Smooth muscle cell (in vitro differentiated cells): ENCODE data around the gene HES2. TPM values are rescaled to one million over a fixed set of nuclear protein-coding genes. Genes with fewer than 3 reads are reported as not detected.

ENCODE experiments used
- DNase-seq: peaks from one replicate; lab custom pipeline; 2025; ENCODE audit not compliant: unreplicated experiment; lab: John Stamatoyannopoulos, UW
- H2AFZ ChIP-seq: fragments of 200-600 bp; sonication (generic); 2 replicates; pipeline ENCODE4 v1.6.0; 2016; ENCODE audit warnings: antibody characterized with exemption, low read depth, mild to moderate bottlenecking
- H3F3A ChIP-seq: fragments of 200-600 bp; sonication (generic); 2 replicates; pipeline ENCODE4 v1.6.0; 2017; ENCODE audit warnings: antibody characterized with exemption, low read depth
- H3K27ac ChIP-seq: fragments of 200-600 bp; sonication (generic); 2 replicates; pipeline ENCODE4 v1.5.1; 2016; ENCODE audit warnings: low read depth, mild to moderate bottlenecking
- H3K27me3 ChIP-seq: fragments of 200-600 bp; sonication (generic); 2 replicates; pipeline ENCODE4 v1.6.1; 2016; ENCODE audit warnings: low read depth, mild to moderate bottlenecking
- H3K36me3 ChIP-seq: fragments of 200-600 bp; sonication (generic); 2 replicates; pipeline ENCODE4 v1.5.1; 2016; ENCODE audit warnings: low read depth
- H3K4me1 ChIP-seq: fragments of 200-600 bp; sonication (generic); 2 replicates; pipeline ENCODE4 v1.5.1; 2016; ENCODE audit warnings: low read depth
- H3K4me2 ChIP-seq: fragments of 200-600 bp; sonication (generic); 2 replicates; pipeline ENCODE4 v1.6.0; 2016; ENCODE audit warnings: mild to moderate bottlenecking
- H3K4me3 ChIP-seq: fragments of 200-600 bp; sonication (generic); 2 replicates; pipeline ENCODE4 v1.5.1; 2016; ENCODE audit warnings: mild to moderate bottlenecking
- H3K79me2 ChIP-seq: fragments of 200-600 bp; sonication (generic); 2 replicates; pipeline ENCODE4 v1.6.0; 2016; ENCODE audit warnings: low read depth, mild to moderate bottlenecking
- H3K9ac ChIP-seq: fragments of 200-600 bp; sonication (generic); 2 replicates; pipeline ENCODE4 v1.6.0; 2016; ENCODE audit warnings: low read depth
- H3K9me3 ChIP-seq: fragments of 200-600 bp; sonication (generic); replicated peaks from 2 replicates; pipeline ENCODE4 v1.5.1; 2016; ENCODE audit warnings: low read depth
- H4K20me1 ChIP-seq: fragments of 200-600 bp; sonication (generic); 2 replicates; pipeline ENCODE4 v1.6.0; 2016; ENCODE audit warnings: low read depth
- WGBS: methylation state at CpG from one replicate; pipeline ENCODE4 v1.1.7; 2016; ENCODE audit warnings: low lambda C conversion rate; 5-methylcytosine and 5-hydroxymethylcytosine counted together
- polyA plus RNA-seq: library from polyadenylated mRNA; unstranded; fragments of >200 nt; fragmentation: Nextera tagmentation; extraction: Ambion mirVana; gene quantifications from 2 replicates; pipeline ENCODE4 v1.2.1, GENCODE V29; 2016
- total RNA-seq: library from RNA; depleted of rRNA; stranded (reverse); fragments of >200 nt; gene quantifications from 2 replicates; pipeline ENCODE4 v1.2.3, GENCODE V29; 2014
- TF ChIP-seq, protein P1 (sequence below): fragments of 200-600 bp; sonication (generic); IDR thresholded peaks from 2 replicates; pipeline ENCODE4 v1.5.1; 2017; ENCODE audit warnings: borderline replicate concordance, mild to moderate bottlenecking, antibody characterized with exemption; ENCODE audit not compliant: insufficient read depth, poor library complexity, severe bottlenecking

The HES2 gene
- total and polyA plus RNA-seq, 2 experiments from 2014 or later = 1.7 to 4.6 TPM

DNA sequence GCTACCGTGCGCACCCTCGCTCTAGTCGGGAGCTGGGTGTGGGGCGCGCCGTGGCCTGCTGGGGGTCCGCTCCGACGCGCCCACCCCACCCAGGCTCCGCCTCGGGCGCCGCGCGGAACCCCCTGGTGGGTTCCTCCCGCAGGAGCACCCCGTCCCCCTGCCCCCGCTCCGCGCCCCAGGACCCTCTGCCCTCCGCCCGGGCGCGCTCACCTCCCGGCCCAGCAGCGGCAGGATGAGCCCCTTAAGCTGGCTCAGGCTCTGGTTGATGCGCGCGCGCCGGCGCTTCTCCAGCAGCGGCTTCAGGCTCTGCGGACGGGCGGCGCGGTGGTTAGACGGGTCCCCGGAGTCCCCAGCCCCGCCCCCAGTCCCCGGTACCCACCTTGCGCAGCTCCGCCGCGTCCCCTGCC, 319 bp downstream of the HES2 start:
- Histone ChIP-seq H3K79me2 (no peaks in the 10 kb centered on the region), H3K4me1 (peaks cover 22% of the 10 kb centered on the region), H3F3A (no peaks in the 10 kb centered on the region), H4K20me1 (no peaks in the 10 kb centered on the region), H3K4me2 (peak overlapping the region; percentile 84), H3K27ac (no peak overlapping the region), H3K9me3 (no peaks in the 10 kb centered on the region), H2AFZ (no peak overlapping the region), H3K9ac (no peak overlapping the region), H3K4me3 (peak overlapping the region; percentile 49), H3K27me3 (peaks cover 99% of the 10 kb centered on the region), H3K36me3 (no peaks in the 10 kb centered on the region)
- TF ChIP-seq, protein P1, sequence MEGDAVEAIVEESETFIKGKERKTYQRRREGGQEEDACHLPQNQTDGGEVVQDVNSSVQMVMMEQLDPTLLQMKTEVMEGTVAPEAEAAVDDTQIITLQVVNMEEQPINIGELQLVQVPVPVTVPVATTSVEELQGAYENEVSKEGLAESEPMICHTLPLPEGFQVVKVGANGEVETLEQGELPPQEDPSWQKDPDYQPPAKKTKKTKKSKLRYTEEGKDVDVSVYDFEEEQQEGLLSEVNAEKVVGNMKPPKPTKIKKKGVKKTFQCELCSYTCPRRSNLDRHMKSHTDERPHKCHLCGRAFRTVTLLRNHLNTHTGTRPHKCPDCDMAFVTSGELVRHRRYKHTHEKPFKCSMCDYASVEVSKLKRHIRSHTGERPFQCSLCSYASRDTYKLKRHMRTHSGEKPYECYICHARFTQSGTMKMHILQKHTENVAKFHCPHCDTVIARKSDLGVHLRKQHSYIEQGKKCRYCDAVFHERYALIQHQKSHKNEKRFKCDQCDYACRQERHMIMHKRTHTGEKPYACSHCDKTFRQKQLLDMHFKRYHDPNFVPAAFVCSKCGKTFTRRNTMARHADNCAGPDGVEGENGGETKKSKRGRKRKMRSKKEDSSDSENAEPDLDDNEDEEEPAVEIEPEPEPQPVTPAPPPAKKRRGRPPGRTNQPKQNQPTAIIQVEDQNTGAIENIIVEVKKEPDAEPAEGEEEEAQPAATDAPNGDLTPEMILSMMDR = no peak
- no peak for DNase-seq
- WGBS = 5% methylated on average over 34 of the region's 48 CpGs

DNA sequence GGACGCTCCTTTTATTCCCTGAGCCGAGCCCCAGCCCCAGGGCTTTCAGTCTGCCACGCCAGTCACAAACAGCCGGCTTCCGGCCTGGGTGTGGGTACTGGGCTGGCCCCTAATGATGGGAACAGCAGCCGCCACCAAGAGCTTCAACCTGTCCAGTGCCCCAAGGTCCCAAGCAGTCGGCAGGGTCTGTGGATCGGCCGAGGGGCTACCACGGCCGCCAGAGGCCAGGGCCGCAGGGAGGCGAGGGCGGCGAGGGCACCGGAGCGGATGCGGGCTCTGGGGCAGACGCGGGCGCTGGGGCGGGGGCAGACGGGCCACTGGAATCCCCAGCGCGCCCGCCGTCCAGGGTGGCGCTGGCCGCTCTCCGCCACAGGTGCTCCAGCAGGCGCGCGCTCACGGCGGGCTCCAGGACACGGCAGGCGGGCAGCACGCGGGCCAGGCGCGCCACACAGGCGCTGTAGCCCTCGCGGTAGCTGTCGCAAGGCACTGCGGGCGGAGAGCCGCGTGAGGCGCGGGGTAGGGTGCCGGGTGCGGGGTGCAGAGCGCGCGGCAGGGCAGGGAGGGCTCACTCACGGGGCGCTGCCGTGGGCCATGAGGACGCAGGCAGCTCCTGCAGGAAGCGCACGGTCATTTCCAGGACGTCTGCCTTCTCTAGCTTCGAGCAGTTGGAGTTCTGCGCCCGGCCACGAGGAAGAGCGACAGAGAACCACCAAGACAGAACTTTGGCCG, 887 bp downstream of the HES2 start:
- H3K4me1 ChIP-seq = peaks cover 22% of the 10 kb centered on the region
- H3K4me2 ChIP-seq = peak overlapping the region; percentile 84
- DNase-seq = no peak
- peaks cover 94% of the 10 kb centered on the region for H3K27me3 ChIP-seq
- H3K27ac ChIP-seq = no peak overlapping the region
- H4K20me1 ChIP-seq = no peaks in the 10 kb centered on the region
- no peak overlapping the region for H3K9ac ChIP-seq
- no peaks in the 10 kb centered on the region for H3K9me3 ChIP-seq
- peak overlapping the region; percentile 49 for H3K4me3 ChIP-seq
- 19% methylated on average over 68 of the region's 69 CpGs for WGBS
- TF ChIP-seq, protein P1 = no peak
- no peak overlapping the region for H2AFZ ChIP-seq
- no peaks in the 10 kb centered on the region for H3K36me3 ChIP-seq
- no peaks in the 10 kb centered on the region for H3F3A ChIP-seq
- H3K79me2 ChIP-seq = no peaks in the 10 kb centered on the region

DNA sequence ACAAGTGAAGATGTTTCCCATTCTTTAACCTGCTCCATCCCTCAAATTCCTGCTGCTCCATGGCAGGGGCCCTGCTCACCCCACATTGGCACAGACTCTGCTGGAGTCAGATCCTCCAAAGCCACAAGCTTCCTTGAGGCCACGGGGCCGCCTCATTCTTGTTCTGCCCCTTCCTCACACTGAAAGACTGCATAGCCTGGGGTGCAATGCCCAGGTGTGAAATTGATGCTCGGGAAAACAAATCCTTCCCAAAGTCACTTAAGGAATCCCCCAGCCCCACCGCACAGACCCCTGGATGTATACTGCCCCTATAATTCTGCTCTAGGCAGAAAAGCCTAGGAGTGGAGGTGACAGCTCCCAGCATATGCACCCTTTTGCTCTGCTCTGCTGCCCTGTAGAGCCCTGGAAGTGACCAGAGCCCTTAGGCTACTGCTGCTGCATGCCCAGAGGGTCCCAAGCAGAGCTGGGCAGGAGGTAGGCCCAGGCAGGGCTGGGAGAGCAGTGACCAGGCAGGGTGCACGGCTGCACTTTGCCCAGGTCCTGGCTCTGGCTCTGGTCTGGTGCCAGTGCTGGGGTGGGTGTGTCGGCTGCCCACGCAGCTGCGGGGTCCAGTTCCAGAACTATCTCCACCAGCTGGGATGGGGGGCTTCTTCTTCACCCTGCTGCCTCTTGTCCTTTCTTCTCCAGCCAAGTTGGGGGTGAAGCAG, 1.6 kb downstream of the HES2 start:
- Histone ChIP-seq H3K79me2 (no peaks in the 10 kb centered on the region), H3K9ac (no peak overlapping the region), H3K4me2 (no peak overlapping the region), H4K20me1 (no peaks in the 10 kb centered on the region), H3K4me3 (no peak overlapping the region), H3K27ac (no peak overlapping the region), H3F3A (no peaks in the 10 kb centered on the region), H2AFZ (no peak overlapping the region), H3K27me3 (peaks cover 86% of the 10 kb centered on the region), H3K36me3 (no peaks in the 10 kb centered on the region), H3K9me3 (no peaks in the 10 kb centered on the region), H3K4me1 (peaks cover 22% of the 10 kb centered on the region)
- no peak for DNase-seq
- TF ChIP-seq, protein P1 = no peak
- 85% methylated on average over 8 of the region's 8 CpGs for WGBS

DNA sequence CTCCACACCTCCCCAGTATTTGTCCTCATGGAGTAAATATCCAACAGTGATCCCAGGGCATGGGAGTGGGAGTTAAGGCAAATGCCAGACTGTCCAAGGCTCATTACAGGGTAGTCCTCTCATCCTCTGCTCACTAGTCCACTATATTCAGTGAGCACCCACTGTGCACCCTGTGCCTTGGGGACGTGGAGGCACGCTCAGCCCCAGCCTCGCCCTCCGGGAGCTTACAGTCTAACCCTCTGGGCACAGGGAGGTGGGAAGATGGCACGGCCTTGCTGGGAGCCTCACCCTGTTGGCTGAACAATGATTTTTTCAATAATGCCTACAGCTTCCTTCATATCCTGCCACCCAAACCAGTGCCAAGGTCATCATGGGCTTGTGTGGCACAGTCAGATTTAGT, 2.8 kb downstream of the HES2 start:
- 89% methylated on average over 5 of the region's 5 CpGs for WGBS
- no peaks in the 10 kb centered on the region for H3K79me2 ChIP-seq
- H3K27me3 ChIP-seq = peaks cover 74% of the 10 kb centered on the region
- no peaks in the 10 kb centered on the region for H3F3A ChIP-seq
- H3K36me3 ChIP-seq = no peaks in the 10 kb centered on the region
- DNase-seq = no peak
- TF ChIP-seq, protein P1 = no peak
- H3K4me2 ChIP-seq = no peak overlapping the region
- H3K9me3 ChIP-seq = no peaks in the 10 kb centered on the region
- no peaks in the 10 kb centered on the region for H4K20me1 ChIP-seq
- no peak overlapping the region for H3K9ac ChIP-seq
- H3K27ac ChIP-seq = no peak overlapping the region
- no peak overlapping the region for H2AFZ ChIP-seq
- no peak overlapping the region for H3K4me3 ChIP-seq
- H3K4me1 ChIP-seq = peaks cover 22% of the 10 kb centered on the region
